ENCODE measurements around the gene EMCN. TPM values are rescaled to one million over a fixed set of nuclear protein-coding genes. Genes with fewer than 3 reads are reported as not detected.

Gene EMCN
- total RNA-seq, 1 donor from 2014 or later, result not detected

DNA sequence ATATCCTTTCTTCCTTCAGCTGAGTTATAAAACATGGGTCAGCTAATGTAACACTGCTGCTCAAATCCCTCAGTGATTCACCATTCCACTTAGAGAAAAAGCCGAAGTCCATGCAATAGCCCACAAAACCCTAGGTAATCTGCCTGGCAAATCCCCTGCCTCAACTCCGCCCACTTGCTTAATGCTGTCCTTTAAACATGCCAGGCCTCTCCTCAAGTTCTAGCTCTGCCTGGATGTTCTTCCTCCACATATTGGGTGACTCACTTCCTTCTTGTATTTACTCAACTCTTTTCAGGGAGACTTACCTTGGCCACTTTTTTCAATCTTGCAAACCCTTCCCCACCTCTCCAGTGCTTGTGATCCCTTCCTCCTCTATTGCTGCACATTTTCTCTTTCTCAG, 89.8 kb downstream of the EMCN start:
- TF ChIP-seq, protein P1, sequence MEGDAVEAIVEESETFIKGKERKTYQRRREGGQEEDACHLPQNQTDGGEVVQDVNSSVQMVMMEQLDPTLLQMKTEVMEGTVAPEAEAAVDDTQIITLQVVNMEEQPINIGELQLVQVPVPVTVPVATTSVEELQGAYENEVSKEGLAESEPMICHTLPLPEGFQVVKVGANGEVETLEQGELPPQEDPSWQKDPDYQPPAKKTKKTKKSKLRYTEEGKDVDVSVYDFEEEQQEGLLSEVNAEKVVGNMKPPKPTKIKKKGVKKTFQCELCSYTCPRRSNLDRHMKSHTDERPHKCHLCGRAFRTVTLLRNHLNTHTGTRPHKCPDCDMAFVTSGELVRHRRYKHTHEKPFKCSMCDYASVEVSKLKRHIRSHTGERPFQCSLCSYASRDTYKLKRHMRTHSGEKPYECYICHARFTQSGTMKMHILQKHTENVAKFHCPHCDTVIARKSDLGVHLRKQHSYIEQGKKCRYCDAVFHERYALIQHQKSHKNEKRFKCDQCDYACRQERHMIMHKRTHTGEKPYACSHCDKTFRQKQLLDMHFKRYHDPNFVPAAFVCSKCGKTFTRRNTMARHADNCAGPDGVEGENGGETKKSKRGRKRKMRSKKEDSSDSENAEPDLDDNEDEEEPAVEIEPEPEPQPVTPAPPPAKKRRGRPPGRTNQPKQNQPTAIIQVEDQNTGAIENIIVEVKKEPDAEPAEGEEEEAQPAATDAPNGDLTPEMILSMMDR (IDR thresholded peaks at IDR 0.05; ENCODE audit: insufficient read depth, low read length, severe bottlenecking), result no peak
- DNase-seq (ENCODE audit: low read depth) (peak; percentile 98), FAIRE-seq (peak; percentile 96)
- H3K27me3 ChIP-seq (ENCODE audit: control insufficient read depth, insufficient read depth, low read length), result no peaks in the 10 kb centered on the region
- H3K4me3 ChIP-seq (ENCODE audit: low read depth, low read length), result no peak overlapping the region
- H3K36me3 ChIP-seq (ENCODE audit: control insufficient read depth, insufficient read depth, low read length), result no peaks in the 10 kb centered on the region

GRCh38 chr4:100424376-100424775, 93.4 kb downstream of the EMCN start:
- no peaks in the 10 kb centered on the region for H3K27me3 ChIP-seq (ENCODE audit: control insufficient read depth, insufficient read depth, low read length)
- TF ChIP-seq, protein P1 (IDR thresholded peaks at IDR 0.05; ENCODE audit: insufficient read depth, low read length, severe bottlenecking), result no peak
- no peak for FAIRE-seq

DNA sequence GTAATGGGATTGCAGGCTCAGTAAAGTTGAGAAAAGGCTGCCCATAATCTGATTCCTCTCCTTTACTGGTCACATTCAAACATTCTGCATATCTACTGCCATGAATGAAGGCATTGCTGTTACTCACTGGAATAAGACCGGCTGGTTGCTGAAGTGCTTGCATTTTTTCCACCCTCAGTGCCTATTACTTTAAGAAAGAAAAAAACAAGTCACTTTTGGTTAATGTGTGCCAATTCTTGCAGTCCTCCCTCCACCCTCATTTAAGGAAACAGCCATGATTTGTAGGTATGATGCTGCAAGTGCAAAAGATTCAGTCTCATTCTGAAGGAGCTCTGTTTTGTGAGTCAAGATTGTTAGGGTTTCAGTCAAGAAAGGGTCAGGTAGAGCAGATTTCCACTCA, 94.9 kb downstream of the EMCN start:
- Histone ChIP-seq H3K4me3 (ENCODE audit: low read depth, low read length) (no peak overlapping the region), H3K36me3 (ENCODE audit: control insufficient read depth, insufficient read depth, low read length) (no peaks in the 10 kb centered on the region), H3K27me3 (ENCODE audit: control insufficient read depth, insufficient read depth, low read length) (no peaks in the 10 kb centered on the region)
- FAIRE-seq (no peak), DNase-seq (ENCODE audit: low read depth) (no peak)
- TF ChIP-seq, protein P1 (IDR thresholded peaks at IDR 0.05; ENCODE audit: insufficient read depth, low read length, severe bottlenecking), result no peak

More at GRCh38 chr4:100424376-100424775, 93.4 kb downstream of the EMCN start:
- H3K4me3 ChIP-seq (ENCODE audit: low read depth, low read length), result no peak overlapping the region
- DNase-seq (ENCODE audit: low read depth), result no peak
- no peaks in the 10 kb centered on the region for H3K36me3 ChIP-seq (ENCODE audit: control insufficient read depth, insufficient read depth, low read length)

DNA sequence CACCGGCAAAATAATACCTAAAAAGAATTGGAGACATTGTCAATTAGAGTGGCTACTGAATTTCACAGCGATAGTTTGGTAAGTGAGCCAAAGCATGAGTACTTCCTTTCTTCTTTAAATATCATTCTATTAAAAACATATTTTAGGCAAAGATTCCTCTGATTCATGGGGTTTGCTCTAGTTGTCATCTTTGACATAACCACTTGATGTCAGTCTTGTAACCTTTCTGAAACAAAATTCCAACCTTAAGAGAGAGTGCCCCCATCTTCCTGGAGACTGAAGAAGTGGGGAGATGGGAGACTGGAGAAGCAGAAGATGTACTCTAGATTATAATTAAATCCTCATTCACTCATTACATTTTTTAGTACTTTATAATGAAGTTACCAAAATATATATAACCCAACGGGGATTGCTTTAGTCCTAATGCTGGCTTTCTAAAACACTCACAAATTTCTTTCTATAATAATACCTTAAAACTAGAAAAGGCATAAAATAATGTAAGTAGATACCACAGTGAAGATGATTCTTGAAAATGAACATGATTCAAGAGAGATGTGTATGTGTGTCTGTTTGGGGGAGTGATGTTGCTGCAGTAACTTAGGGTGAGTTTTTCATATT, 96.4 kb downstream of the EMCN start:
- DNase-seq (ENCODE audit: low read depth) (peak; percentile 57), FAIRE-seq (no peak)
- Histone ChIP-seq H3K36me3 (ENCODE audit: control insufficient read depth, insufficient read depth, low read length) (no peaks in the 10 kb centered on the region), H3K27me3 (ENCODE audit: control insufficient read depth, insufficient read depth, low read length) (no peaks in the 10 kb centered on the region), H3K4me3 (ENCODE audit: low read depth, low read length) (no peak overlapping the region)
- TF ChIP-seq, protein P1 (IDR thresholded peaks at IDR 0.05; ENCODE audit: insufficient read depth, low read length, severe bottlenecking), result peak; percentile 43

DNA sequence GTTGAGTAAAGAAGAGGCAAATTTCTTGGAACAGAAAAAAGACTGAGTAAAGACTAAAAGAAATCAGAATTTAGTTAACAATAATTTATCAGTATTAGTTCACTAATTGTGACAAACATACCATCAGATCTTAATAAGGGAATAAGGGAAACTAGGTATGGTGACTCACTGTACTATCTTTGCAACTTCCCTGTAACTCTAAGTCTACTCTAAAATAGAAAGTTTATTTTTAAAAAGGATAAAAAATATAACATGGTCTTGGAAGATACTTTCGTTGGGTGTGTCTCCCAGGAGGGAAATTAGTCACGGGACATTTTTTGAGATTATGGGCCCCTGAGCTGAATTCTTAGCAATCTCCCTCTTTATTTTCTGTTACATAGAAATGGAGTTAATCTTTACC, 97.3 kb downstream of the EMCN start:
- no peaks in the 10 kb centered on the region for H3K27me3 ChIP-seq (ENCODE audit: control insufficient read depth, insufficient read depth, low read length)
- peak; percentile 52 for DNase-seq (ENCODE audit: low read depth)
- H3K4me3 ChIP-seq (ENCODE audit: low read depth, low read length), result no peak overlapping the region
- TF ChIP-seq, protein P1 (IDR thresholded peaks at IDR 0.05; ENCODE audit: insufficient read depth, low read length, severe bottlenecking), result no peak
- no peaks in the 10 kb centered on the region for H3K36me3 ChIP-seq (ENCODE audit: control insufficient read depth, insufficient read depth, low read length)
- no peak for FAIRE-seq

DNA sequence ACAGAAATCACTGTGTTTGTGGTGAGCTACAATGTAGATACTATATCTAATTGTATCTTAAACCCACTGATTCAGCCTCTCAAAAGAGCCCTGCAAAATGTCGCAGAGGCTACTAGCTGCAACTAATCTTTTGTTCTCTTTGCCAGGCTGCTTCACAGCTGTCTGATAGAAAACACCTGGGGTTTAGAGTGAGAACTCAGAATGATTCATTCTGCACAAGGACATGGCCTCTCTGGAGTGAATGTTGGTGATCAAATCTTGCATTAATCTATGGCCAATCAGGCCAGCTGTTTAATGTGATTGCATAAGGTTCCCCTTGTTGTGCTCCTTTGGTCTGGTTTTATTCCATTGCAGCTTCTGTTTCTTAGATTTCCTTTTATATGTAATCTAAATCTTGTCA, 100.3 kb downstream of the EMCN start:
- Histone ChIP-seq H3K36me3 (ENCODE audit: control insufficient read depth, insufficient read depth, low read length) (no peaks in the 10 kb centered on the region), H3K27me3 (ENCODE audit: control insufficient read depth, insufficient read depth, low read length) (no peaks in the 10 kb centered on the region), H3K4me3 (ENCODE audit: low read depth, low read length) (no peak overlapping the region)
- DNase-seq (ENCODE audit: low read depth) (peak; percentile 25), FAIRE-seq (no peak)
- TF ChIP-seq, protein P1 (IDR thresholded peaks at IDR 0.05; ENCODE audit: insufficient read depth, low read length, severe bottlenecking), result no peak

Data from bronchial epithelial cell (primary cell).